DMS53 (cell line): ENCODE data around the gene TAF12.
"Not testable (repeated sequence)": the region's sequence is repeated elsewhere in the genome, so short reads cannot be mapped to it uniquely, and the experiment has no call there.

Source experiments
- DNase-seq: peaks from one replicate; lab custom pipeline; 2025; lab: John Stamatoyannopoulos, UW

The TAF12 gene

DNA sequence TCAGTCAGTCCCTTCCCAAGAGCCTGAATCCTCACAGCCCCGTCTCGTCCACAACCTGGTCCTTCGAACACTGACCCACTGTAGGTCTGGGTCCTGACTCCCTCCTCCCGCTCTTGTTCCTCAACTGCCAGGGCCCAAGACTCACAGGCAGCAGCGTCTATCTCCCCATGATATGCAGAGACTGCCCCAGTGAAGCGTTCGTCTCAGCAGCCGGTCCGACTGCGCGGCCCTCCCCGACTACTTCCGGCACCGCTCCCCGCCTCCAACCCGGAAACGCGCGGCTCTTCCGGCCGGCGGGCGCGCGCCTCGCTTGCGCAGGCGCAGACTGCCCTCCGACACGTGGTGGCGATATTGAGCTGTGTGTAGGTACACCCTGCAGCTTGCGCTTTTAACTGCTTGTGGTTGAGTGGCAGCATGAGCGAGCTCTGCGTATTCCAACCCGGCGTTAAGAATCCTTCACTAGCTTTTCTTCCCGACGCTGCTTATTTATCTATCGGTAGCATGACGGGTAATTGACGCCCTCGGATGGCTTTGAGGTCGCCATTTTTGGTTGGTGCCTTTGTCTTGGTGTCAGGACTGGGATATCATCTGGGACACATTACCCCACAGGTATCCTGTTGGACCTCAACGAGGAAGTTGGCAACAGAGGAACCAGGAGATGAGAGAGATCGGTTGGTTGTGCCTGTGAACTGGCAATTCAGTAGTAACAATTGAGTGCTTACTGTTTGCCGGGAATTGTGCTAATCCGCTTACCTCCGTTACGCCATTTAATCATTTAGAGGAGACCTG is at the start of gene TAF12:
Gene TAF12, minus strand, starts transcription at position 221 of the 789 bp plus-strand sequence. CDS start 20,986 bp downstream, outside the sequence.
- peak; percentile 98 for DNase-seq

GRCh38 chr1:28691627-28692026 is 48.8 kb upstream of the TAF12 start:
- DNase-seq = not testable (repeated sequence)

GRCh38 chr1:28684937-28685336 is 42.1 kb upstream of the TAF12 start:
- DNase-seq = no peak

GRCh38 chr1:28682840-28683239 is 40.0 kb upstream of the TAF12 start:
- DNase-seq = no peak

DNA sequence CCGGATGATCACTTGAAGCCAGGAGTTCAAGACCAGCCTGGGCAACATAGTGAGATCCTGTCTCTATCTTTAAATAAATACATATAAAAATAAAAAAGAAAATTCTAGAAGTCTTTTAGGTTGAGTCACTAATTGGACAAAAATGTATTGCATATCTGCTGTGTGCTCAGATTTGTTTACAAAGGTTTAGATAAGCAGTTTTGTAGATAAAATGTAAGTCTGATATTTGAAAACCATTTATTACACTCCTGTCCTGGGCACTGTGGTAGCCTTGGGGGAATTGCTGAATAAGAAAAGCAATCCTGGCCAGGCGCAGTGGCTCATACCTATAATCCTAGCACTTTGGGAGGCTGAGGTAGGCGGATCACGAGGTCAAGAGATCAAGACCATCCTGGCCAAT is 37.3 kb upstream of the TAF12 start:
- no peak for DNase-seq

- DNase-seq = no peak
These were observed 33.0 kb upstream of the TAF12 start for GRCh38 chr1:28675924-28676257.

- not testable (repeated sequence) for DNase-seq
These were observed 30.1 kb upstream of the TAF12 start for GRCh38 chr1:28672971-28673370.

DNA sequence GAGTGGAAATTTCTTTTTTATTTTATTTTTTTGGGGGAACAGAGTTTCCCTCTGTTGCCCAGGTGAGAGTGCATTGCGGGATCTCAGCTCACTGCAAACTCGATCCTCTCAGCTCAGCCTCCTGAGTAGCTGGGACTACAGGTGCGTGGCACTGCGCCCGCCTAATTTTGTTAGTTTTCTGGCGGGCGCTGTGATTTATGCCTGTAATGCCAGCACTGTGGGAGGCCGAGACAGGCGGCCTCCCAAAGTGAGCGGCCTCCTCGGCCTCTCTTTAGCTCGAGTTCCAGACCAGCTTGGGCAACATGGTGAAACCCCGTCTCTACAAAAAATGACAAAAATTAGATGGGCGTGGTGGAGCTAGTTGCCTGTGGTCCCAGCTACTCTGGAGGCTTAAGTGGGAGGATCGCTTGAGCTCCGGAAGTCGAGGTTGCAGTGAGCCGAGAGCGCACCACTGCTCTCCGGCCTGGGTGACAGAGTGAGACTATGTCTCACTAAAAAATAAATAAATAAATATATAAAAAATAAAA is 28.4 kb upstream of the TAF12 start:
- DNase-seq = no peak

GRCh38 chr1:28668956-28669723 is 26.3 kb upstream of the TAF12 start:
- DNase-seq = peak; percentile 95

DNA sequence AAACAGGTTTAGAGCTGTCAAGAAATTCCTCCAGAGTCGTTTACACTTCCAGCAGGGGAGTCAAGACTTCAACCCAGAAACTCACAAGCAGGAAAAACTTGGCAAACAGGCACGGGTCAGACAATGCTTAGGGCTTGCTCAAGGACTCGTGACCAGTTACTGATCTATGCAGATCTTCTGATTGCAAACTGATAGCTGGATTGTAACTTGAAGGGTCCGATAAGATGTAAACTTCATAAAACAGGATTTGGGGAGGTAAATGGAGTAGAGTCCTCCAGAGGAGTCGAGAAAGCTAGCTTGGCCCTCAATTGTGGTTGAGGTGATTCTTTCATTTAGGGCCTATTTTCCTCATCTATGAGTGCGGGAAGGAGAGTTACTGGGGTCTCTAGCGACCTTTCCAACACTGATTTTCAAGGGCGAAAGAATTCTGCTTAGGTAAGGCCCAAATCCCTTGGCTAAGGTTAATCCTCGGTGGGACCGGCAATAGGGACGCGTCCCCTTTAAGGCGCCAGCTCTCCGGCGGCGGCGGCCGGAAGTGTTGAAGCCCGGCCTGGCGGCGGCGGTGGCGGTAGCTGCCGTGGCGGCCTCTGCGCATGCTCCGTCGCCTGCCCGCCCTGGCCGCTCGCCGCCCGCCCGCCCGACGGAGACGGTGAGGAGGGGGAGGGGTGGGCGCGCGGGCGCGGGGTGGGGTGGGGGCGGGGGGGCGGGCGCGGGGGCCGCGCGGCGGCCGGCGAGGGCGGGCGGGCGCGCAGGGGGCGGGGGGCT is 25.5 kb upstream of the TAF12 start, which contains the start of gene GMEB1:
Gene GMEB1, plus strand, starts transcription at position 594 of the 765 bp plus-strand sequence. CDS start 14,829 bp downstream, outside the sequence.
- peak; percentile 96 for DNase-seq

GRCh38 chr1:28666806-28667205 is 23.9 kb upstream of the TAF12 start:
- DNase-seq = no peak

- DNase-seq = no peak
These were observed 21.1 kb upstream of the TAF12 start for GRCh38 chr1:28663871-28664470.

GRCh38 chr1:28656335-28656734 is 13.5 kb upstream of the TAF12 start:
- no peak for DNase-seq

- DNase-seq = not testable (repeated sequence)
These were observed 12.8 kb upstream of the TAF12 start for GRCh38 chr1:28655448-28656311.

- peak; percentile 63 for DNase-seq
These were observed 11.0 kb upstream of the TAF12 start for GRCh38 chr1:28653870-28654269.

DNA sequence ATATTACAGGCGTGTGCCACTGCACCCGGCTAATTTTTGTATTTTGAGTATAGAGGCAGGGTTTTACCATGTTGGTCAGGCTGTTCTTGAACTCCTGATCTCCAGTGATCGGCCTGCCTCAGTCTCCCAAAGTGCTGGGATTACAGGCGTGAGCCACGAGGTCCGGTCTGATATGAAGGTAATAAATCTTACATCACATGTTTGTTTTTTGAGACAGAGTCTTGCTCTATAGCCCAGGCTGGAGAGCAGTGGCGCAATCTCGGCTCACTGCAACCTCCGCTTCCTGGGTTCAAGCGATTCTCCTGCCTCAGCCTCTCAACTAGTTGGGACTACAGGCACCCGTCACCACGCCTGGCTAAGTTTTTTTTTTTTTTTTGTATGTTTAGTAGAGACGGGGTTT is 10.2 kb upstream of the TAF12 start:
- not testable (repeated sequence) for DNase-seq

GRCh38 chr1:28648474-28649198 is 5.8 kb upstream of the TAF12 start, which contains the start of gene RNU11:
Gene RNU11, plus strand, starts transcription at chr1:28648600.
- DNase-seq = peak; percentile 98

DNA sequence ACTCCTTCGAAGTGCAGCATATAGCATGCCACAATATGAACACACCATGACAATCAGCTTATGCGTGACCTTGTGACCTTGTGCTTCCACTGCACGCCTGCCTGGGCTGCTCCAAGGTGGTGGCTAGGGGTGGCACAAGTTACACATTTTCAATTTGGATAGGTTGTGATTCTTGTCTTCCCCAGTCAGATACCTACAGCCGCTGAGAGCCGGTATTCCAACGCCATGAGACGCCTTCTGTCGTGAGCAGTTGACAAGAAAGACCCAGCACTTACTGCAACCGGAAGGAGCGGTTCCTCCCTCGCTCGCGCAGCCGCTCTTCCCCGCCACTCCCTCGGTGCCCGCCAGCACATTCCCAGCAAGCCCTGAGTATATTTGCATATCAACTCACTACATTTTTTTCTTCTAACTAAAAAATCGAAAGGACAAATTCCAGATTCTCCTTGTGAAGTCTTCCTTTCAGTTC is 5.2 kb upstream of the TAF12 start:
- DNase-seq = peak; percentile 97

DNA sequence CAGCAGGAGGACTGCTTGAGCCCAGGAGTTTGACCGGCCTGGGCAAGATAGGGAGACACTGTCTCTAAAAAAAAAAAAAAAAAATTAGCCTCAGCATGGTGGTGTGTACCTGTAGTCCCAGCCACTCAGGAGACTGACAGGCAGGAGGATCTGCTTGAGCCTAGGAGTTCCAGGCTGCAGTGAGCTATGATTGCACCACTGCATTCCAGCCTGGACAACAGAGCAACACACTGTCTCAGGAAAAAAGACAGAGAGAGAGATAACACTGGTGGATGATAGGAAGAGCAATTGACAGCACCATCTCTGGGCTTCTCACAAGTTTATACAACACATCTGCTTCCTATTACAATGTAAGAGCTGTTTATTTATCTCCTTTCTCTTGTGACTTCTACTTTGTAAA is 3.2 kb upstream of the TAF12 start:
- no peak for DNase-seq

GRCh38 chr1:28645406-28645805 is 2.5 kb upstream of the TAF12 start:
- not testable (repeated sequence) for DNase-seq
